ENCODE data around the gene GJB4. TPM values are rescaled to one million over a fixed set of nuclear protein-coding genes. Genes with fewer than 3 reads are reported as not detected.

GJB4 gene
- polyA plus RNA-seq, 3 donors: not detected

- H3K27me3 ChIP-seq (ENCODE audit: control insufficient read depth in 2 of 2, insufficient read depth in 2 of 2, low read length in 2 of 2): peaks cover 3 to 14% of the 10 kb centered on the region in 2 donors
- H3K4me2 ChIP-seq (replicated peaks; ENCODE audit: extremely low read depth, low read length, poor library complexity, severe bottlenecking): no peak overlapping the region
- intact Hi-C loops (cut with micrococcal nuclease): no loop called here
- peaks cover 0 to 1% (median 0%) of the 10 kb centered on the region in 7 donors for H3K9me3 Mint-ChIP-seq
- no peak for DNase-seq
- no peaks in the 10 kb centered on the region for H3K4me1 Mint-ChIP-seq
- H2AFZ ChIP-seq (ENCODE audit: insufficient read depth, low read depth, low read length, poor library complexity, severe bottlenecking): no peak overlapping the region
- H3K9ac ChIP-seq (ENCODE audit: insufficient read depth, low read length, poor library complexity, severe bottlenecking): no peak overlapping the region
- no peaks in the 10 kb centered on the region for H4K20me1 ChIP-seq (ENCODE audit: insufficient read depth, low read length)
- no peak overlapping the region for H3K4me3 ChIP-seq (replicated peaks in 1 of 3; ENCODE audit: low read depth in 2 of 3, low read length in 3 of 3)
- H3K27ac Mint-ChIP-seq: no peak overlapping the region
- no peaks in the 10 kb centered on the region for H3K79me2 ChIP-seq (ENCODE audit: insufficient read depth, low read length)
- no peak overlapping the region for H3K4me3 Mint-ChIP-seq
- 97% methylated on average over 5 of the region's 8 CpGs for WGBS (ENCODE audit: insufficient coverage)
- peaks cover 12 to 16% (median 15%) of the 10 kb centered on the region in 3 donors for H3K27me3 Mint-ChIP-seq (ENCODE audit: low read depth in 3 of 3)
- H3K4me1 ChIP-seq (ENCODE audit: control insufficient read depth in 1 of 2, insufficient read depth in 2 of 2, low read length in 2 of 2): no peaks in the 10 kb centered on the region
- TF ChIP-seq CTCF (IDR thresholded peaks at IDR 0.05): no peak
- no peak overlapping the region for H3K27ac ChIP-seq (ENCODE audit: low read depth in 1 of 2, low read length in 2 of 2)
- no peaks in the 10 kb centered on the region for H3K36me3 ChIP-seq (replicated peaks in 1 of 2; ENCODE audit: control insufficient read depth in 1 of 2, insufficient read depth in 2 of 2, low read length in 2 of 2)
- H3K9me3 ChIP-seq (replicated peaks in 1 of 2; ENCODE audit: control insufficient read depth in 1 of 2, insufficient read depth in 1 of 2, low read length in 2 of 2): no peaks in the 10 kb centered on the region
- H3K36me3 Mint-ChIP-seq: no peaks in the 10 kb centered on the region
These were observed 15.4 kb downstream of the GJB4 start for GRCh38 chr1:34774957-34775356.

GRCh38 chr1:34776911-34777310 lies 17.4 kb downstream of the GJB4 start:
- peaks cover 26 to 35% (median 31%) of the 10 kb centered on the region in 3 donors for H3K27me3 Mint-ChIP-seq (ENCODE audit: low read depth in 3 of 3)

More at GRCh38 chr1:34776911-34777310, 17.4 kb downstream of the GJB4 start:
- Histone ChIP-seq H3K4me3 (replicated peaks in 1 of 3; ENCODE audit: low read depth in 2 of 3, low read length in 3 of 3) (no peak overlapping the region), H4K20me1 (ENCODE audit: insufficient read depth, low read length) (no peaks in the 10 kb centered on the region), H2AFZ (ENCODE audit: insufficient read depth, low read depth, low read length, poor library complexity, severe bottlenecking) (no peak overlapping the region), H3K4me1 (ENCODE audit: control insufficient read depth in 1 of 2, insufficient read depth in 2 of 2, low read length in 2 of 2) (no peaks in the 10 kb centered on the region), H3K79me2 (ENCODE audit: insufficient read depth, low read length) (no peaks in the 10 kb centered on the region), H3K36me3 (replicated peaks in 1 of 2; ENCODE audit: control insufficient read depth in 1 of 2, insufficient read depth in 2 of 2, low read length in 2 of 2) (no peaks in the 10 kb centered on the region), H3K9me3 (replicated peaks in 1 of 2; ENCODE audit: control insufficient read depth in 1 of 2, insufficient read depth in 1 of 2, low read length in 2 of 2) (peaks cover 0 to 4% of the 10 kb centered on the region in 2 donors), H3K9ac (ENCODE audit: insufficient read depth, low read length, poor library complexity, severe bottlenecking) (no peak overlapping the region), H3K4me2 (replicated peaks; ENCODE audit: extremely low read depth, low read length, poor library complexity, severe bottlenecking) (no peak overlapping the region), H3K27ac (ENCODE audit: low read depth in 1 of 2, low read length in 2 of 2) (no peak overlapping the region), H3K27me3 (ENCODE audit: control insufficient read depth in 2 of 2, insufficient read depth in 2 of 2, low read length in 2 of 2) (peaks cover 16 to 32% of the 10 kb centered on the region in 2 donors)
- no peaks in the 10 kb centered on the region for H3K4me1 Mint-ChIP-seq
- 47% methylated on average over 2 of the region's 3 CpGs for WGBS (ENCODE audit: insufficient coverage)
- no peak overlapping the region for H3K4me3 Mint-ChIP-seq
- H3K27ac Mint-ChIP-seq: no peak overlapping the region
- TF ChIP-seq CTCF (IDR thresholded peaks at IDR 0.05): no peak
- peaks cover 0 to 2% (median 0%) of the 10 kb centered on the region in 7 donors for H3K9me3 Mint-ChIP-seq
- H3K36me3 Mint-ChIP-seq: no peaks in the 10 kb centered on the region
- DNase-seq: no peak
- intact Hi-C loops (cut with micrococcal nuclease): no loop called here

All from CD14-positive monocyte (primary cell).